ENCODE data around the gene KBTBD2. TPM values are rescaled to one million over a fixed set of nuclear protein-coding genes. Genes with fewer than 3 reads are reported as not detected.

KBTBD2 gene
- 10 to 100 TPM; 20.8 to 24.5 (median 22.0) TPM for total RNA-seq (2021; fragmentation: NEBNext Ultra II Directional; extraction: Animal tissue kit (Norgen Biotek cat#: 25700))
- long read RNA-seq, transcript KBTBD2-201 (4 exons, 3,745 nt), result major isoform, 6 of 12 reads
- long read RNA-seq, partial matches to known transcripts, result 2 of 12 reads
- long read RNA-seq, other reads (novel, unspliced or antisense), result 4 of 12 reads

DNA sequence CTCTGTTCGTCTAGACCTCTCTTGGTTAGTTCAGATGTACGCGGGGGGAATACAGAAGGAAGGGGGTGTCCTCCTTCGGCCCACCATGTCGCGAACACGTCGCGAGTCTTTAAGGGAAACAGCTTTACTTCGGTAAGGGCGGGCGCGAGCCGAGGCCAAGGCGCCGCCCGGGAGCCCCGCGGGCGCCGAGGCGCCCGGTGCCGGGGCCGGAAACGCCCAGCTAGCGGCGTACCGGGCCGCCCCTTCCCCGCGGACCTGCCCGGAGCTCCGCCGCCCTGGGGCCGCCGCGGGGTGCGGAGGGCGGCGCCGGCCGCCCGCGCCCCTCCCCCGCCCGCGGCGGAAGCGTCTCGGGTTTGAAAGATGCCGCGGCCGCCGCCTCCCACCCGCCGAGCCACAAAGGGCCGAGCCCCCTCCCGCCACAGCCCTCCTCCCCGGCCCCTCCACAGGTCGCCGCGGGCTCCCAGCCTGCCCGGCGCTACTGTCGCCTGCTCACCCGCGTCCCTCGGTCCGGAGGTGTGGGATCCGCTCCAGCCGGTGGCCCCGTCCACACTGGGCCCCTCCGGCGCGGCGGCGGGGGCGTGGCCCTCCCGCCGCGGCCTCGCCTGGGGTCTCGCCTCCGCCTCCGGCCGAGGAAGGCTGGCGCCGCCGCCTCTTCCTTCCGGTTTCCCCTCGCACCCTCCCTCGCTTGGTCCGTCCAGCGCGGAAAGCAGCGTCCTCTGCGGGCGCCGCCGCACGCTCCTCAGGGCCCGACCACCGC lies at the start of gene KBTBD2:
KBTBD2 (minus strand) TSS at position 718 of the 757 bp plus-strand sequence. CDS start 12,156 bp downstream, outside the sequence.
- H3K9me3 Mint-ChIP-seq, result no peaks in the 10 kb centered on the region
- TF ChIP-seq, protein P1, sequence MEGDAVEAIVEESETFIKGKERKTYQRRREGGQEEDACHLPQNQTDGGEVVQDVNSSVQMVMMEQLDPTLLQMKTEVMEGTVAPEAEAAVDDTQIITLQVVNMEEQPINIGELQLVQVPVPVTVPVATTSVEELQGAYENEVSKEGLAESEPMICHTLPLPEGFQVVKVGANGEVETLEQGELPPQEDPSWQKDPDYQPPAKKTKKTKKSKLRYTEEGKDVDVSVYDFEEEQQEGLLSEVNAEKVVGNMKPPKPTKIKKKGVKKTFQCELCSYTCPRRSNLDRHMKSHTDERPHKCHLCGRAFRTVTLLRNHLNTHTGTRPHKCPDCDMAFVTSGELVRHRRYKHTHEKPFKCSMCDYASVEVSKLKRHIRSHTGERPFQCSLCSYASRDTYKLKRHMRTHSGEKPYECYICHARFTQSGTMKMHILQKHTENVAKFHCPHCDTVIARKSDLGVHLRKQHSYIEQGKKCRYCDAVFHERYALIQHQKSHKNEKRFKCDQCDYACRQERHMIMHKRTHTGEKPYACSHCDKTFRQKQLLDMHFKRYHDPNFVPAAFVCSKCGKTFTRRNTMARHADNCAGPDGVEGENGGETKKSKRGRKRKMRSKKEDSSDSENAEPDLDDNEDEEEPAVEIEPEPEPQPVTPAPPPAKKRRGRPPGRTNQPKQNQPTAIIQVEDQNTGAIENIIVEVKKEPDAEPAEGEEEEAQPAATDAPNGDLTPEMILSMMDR (IDR thresholded peaks at IDR 0.05), result no peak; the same call in 1 of the 2 replicates
- peak within 1 kb of the TSS; percentile 91 for H3K4me3 Mint-ChIP-seq
- peaks cover 4% of the 10 kb centered on the region for H3K27me3 Mint-ChIP-seq (ENCODE audit: insufficient read depth)
- peaks cover 56% of the 10 kb centered on the region for H3K4me1 Mint-ChIP-seq (ENCODE audit: low read depth)
- peaks cover 9% of the 10 kb centered on the region; the same call in 1 of the 2 replicates for H3K36me3 Mint-ChIP-seq (ENCODE audit: low read depth)
- DNase-seq, result peak; percentile 76
- peak within 1 kb of the TSS; percentile 95 for H3K27ac Mint-ChIP-seq

GRCh38 chr7:32941181-32941580 lies 49.6 kb upstream of the KBTBD2 start:
- TF ChIP-seq, protein P1 (IDR thresholded peaks at IDR 0.05), result no peak
- peak overlapping the region; percentile 100 for H3K4me3 Mint-ChIP-seq
- H3K27ac Mint-ChIP-seq, result peak overlapping the region; percentile 88
- no peak for DNase-seq
- H3K4me1 Mint-ChIP-seq (ENCODE audit: low read depth), result peaks cover 47% of the 10 kb centered on the region
- peaks cover 7% of the 10 kb centered on the region; the same call in 1 of the 2 replicates for H3K9me3 Mint-ChIP-seq
- H3K27me3 Mint-ChIP-seq (ENCODE audit: insufficient read depth), result peaks cover 2% of the 10 kb centered on the region; the same call in 1 of the 2 replicates
- H3K36me3 Mint-ChIP-seq (ENCODE audit: low read depth), result peaks cover 24% of the 10 kb centered on the region

GRCh38 chr7:32937344-32938174 lies 46.0 kb upstream of the KBTBD2 start:
- H3K27ac Mint-ChIP-seq, result peak overlapping the region; percentile 76
- H3K36me3 Mint-ChIP-seq (ENCODE audit: low read depth), result peaks cover 20% of the 10 kb centered on the region
- peaks cover 2% of the 10 kb centered on the region for H3K27me3 Mint-ChIP-seq (ENCODE audit: insufficient read depth)
- no peaks in the 10 kb centered on the region for H3K9me3 Mint-ChIP-seq
- DNase-seq, result peak; percentile 65
- H3K4me3 Mint-ChIP-seq, result peak overlapping the region; percentile 45
- TF ChIP-seq, protein P1 (IDR thresholded peaks at IDR 0.05), result no peak
- peaks cover 53% of the 10 kb centered on the region for H3K4me1 Mint-ChIP-seq (ENCODE audit: low read depth)

- Mint-ChIP-seq H3K4me1 (ENCODE audit: low read depth) (peaks cover 50% of the 10 kb centered on the region), H3K27me3 (ENCODE audit: insufficient read depth) (peaks cover 2% of the 10 kb centered on the region), H3K36me3 (ENCODE audit: low read depth) (peaks cover 15% of the 10 kb centered on the region), H3K27ac (peak overlapping the region; percentile 14; the same call in 1 of the 2 replicates), H3K4me3 (no peak overlapping the region), H3K9me3 (no peaks in the 10 kb centered on the region)
- TF ChIP-seq, protein P1 (IDR thresholded peaks at IDR 0.05), result no peak
- DNase-seq, result no peak
Observed at GRCh38 chr7:32936689-32937088, 45.1 kb upstream of the KBTBD2 start.

- Mint-ChIP-seq H3K36me3 (ENCODE audit: low read depth) (peaks cover 11% of the 10 kb centered on the region; the same call in 1 of the 2 replicates), H3K4me3 (no peak overlapping the region), H3K9me3 (no peaks in the 10 kb centered on the region), H3K27ac (peak overlapping the region; percentile 10; the same call in 1 of the 2 replicates), H3K4me1 (ENCODE audit: low read depth) (peaks cover 41% of the 10 kb centered on the region), H3K27me3 (ENCODE audit: insufficient read depth) (peaks cover 2% of the 10 kb centered on the region)
- TF ChIP-seq, protein P1 (IDR thresholded peaks at IDR 0.05), result no peak
- no peak for DNase-seq
Observed at GRCh38 chr7:32935558-32935957, 44.0 kb upstream of the KBTBD2 start.
